ENCODE results near the gene TCF7L2. TPM values are rescaled to one million over a fixed set of nuclear protein-coding genes. Genes with fewer than 3 reads are reported as not detected.

TCF7L2 gene
- total and polyA plus RNA-seq, 2 experiments from 2014 or later: 27.5 to 33.7 TPM

DNA sequence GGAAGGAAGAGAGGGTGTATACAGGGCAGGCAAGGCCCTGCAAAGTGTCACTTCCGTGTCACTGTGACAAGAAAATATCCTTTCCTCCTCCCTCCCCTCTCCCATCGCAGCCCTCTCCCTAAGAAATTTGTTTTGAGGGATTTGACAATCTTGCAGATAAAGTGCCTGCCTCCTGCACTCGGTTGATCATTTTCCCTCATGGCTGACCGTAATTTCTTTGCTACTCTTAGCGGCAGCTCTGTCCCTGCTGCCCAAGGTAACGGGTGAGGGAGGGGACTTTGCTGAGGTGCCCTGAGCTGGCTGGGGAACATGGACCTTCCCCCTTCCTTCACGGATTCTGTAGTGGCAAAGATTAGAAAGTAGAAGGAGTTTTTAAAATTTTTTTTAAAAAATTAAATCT is 179.1 kb downstream of the TCF7L2 start:
- H3K4me1 ChIP-seq (ENCODE audit: low read depth): peaks cover 53% of the 10 kb centered on the region
- H3K9me3 ChIP-seq (ENCODE audit: low read depth): no peaks in the 10 kb centered on the region
- TF ChIP-seq, protein P1, sequence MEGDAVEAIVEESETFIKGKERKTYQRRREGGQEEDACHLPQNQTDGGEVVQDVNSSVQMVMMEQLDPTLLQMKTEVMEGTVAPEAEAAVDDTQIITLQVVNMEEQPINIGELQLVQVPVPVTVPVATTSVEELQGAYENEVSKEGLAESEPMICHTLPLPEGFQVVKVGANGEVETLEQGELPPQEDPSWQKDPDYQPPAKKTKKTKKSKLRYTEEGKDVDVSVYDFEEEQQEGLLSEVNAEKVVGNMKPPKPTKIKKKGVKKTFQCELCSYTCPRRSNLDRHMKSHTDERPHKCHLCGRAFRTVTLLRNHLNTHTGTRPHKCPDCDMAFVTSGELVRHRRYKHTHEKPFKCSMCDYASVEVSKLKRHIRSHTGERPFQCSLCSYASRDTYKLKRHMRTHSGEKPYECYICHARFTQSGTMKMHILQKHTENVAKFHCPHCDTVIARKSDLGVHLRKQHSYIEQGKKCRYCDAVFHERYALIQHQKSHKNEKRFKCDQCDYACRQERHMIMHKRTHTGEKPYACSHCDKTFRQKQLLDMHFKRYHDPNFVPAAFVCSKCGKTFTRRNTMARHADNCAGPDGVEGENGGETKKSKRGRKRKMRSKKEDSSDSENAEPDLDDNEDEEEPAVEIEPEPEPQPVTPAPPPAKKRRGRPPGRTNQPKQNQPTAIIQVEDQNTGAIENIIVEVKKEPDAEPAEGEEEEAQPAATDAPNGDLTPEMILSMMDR (IDR thresholded peaks at IDR 0.05; ENCODE audit: low read depth, low read length): no peak
- DNase-seq (ENCODE audit: low read depth in 1 of 2, low spot score in 1 of 2): peak in 1 of 2 donors; percentile 33
- no peak overlapping the region for H3K27ac ChIP-seq
- H3K4me3 ChIP-seq: no peak overlapping the region
- H3K27me3 ChIP-seq: no peaks in the 10 kb centered on the region
- H3K36me3 ChIP-seq: no peaks in the 10 kb centered on the region

DNA sequence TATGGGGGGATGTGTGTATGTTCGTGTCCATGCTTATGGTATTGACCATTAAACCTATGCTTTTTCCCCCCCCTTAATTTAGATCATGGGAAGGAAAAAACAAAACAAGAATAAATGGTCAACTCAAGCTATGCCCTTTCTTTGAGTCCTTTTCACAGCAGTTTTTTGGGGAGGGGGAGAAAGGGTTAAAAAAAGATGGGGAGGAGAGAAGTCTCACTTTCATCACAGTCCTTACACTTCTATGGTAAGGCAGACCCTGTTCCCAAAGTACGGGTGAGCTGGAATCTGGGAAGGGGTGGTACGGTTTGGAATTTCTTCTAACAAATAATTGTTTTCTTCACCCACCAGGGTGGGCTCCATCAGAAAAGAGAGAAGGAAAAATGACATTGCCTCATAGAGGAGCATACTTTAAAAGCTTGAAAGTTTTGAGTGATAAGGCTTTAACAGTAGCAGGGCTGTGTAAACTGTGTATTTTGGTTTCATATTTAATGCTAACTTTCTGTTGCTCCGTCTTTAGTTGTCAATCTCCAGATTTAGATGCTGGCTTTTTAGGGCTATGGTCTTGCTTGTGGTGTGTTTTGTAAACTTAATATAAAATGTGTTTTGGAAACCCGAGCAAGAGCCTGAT is 180.1 kb downstream of the TCF7L2 start:
- TF ChIP-seq, protein P1 (IDR thresholded peaks at IDR 0.05; ENCODE audit: low read depth, low read length): no peak
- Histone ChIP-seq H3K4me3 (no peak overlapping the region), H3K36me3 (no peaks in the 10 kb centered on the region), H3K4me1 (ENCODE audit: low read depth) (peaks cover 53% of the 10 kb centered on the region), H3K27me3 (no peaks in the 10 kb centered on the region), H3K9me3 (ENCODE audit: low read depth) (no peaks in the 10 kb centered on the region), H3K27ac (no peak overlapping the region)
- DNase-seq (ENCODE audit: low read depth in 1 of 2, low spot score in 1 of 2): no peak

DNA sequence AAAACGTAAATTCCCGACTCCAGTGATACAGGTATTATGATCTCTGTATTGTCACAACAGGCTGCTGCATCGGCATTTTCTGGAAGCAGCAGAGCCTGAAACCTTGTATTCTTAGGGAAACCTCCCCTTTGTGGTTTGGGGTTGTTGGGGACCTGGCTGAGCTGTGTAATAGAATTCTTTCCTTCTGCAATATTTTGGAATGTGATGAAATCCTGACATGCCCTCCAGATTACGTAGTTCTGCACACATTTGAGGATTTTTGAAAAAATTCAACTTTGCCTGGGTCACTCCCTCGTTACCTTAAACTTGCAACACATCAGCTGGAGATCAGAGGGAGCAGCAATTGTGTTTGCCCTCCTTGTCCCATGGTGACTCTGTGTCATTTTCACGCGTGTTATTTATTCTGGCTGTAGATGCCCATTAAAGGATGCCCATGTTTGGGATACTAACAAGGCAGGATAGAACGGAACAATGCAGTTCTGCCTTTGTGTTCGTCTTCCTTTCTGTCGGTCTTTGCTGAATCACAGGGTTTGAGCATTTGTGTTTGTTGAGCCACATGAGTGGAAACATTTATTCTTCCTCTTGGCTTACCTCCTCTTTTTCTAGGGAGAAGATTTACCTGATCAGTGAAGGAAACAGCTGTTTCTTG is 181.7 kb downstream of the TCF7L2 start:
- TF ChIP-seq, protein P1 (IDR thresholded peaks at IDR 0.05; ENCODE audit: low read depth, low read length): no peak
- H3K9me3 ChIP-seq (ENCODE audit: low read depth): no peaks in the 10 kb centered on the region
- H3K4me3 ChIP-seq: no peak overlapping the region
- H3K4me1 ChIP-seq (ENCODE audit: low read depth): peaks cover 40% of the 10 kb centered on the region
- H3K27ac ChIP-seq: no peak overlapping the region
- no peaks in the 10 kb centered on the region for H3K27me3 ChIP-seq
- H3K36me3 ChIP-seq: no peaks in the 10 kb centered on the region
- peak in 1 of 2 donors; percentile 95 for DNase-seq (ENCODE audit: low read depth in 1 of 2, low spot score in 1 of 2)

DNA sequence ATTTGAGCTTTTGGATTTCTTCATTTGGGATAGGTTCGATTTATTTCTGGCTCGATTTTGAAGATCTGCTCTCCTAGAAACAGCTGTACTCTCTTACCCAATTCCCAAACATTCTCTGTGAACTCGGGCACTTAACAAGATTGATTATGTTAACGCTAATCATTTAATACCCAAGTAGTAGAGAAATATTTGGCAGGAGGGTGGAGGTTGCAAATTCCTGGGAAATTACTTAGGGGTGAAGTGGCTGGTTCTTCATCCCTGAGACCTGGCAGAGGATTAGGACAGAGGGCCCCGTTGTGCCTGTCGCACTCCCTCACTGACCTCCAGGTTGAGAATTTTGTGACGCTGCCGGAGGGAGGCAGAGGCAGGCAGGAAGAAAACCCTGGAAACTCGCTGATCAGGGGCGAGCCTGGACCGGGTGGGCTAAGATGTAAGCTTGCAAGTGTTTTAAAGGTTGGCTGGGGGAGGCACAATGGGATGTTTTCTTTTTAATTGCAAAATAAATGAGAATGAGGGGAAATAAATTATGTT is 182.6 kb downstream of the TCF7L2 start:
- H3K4me3 ChIP-seq: no peak overlapping the region
- peaks cover 36% of the 10 kb centered on the region for H3K4me1 ChIP-seq (ENCODE audit: low read depth)
- no peaks in the 10 kb centered on the region for H3K9me3 ChIP-seq (ENCODE audit: low read depth)
- H3K27ac ChIP-seq: no peak overlapping the region
- H3K27me3 ChIP-seq: no peaks in the 10 kb centered on the region
- TF ChIP-seq, protein P1 (IDR thresholded peaks at IDR 0.05; ENCODE audit: low read depth, low read length): no peak
- no peaks in the 10 kb centered on the region for H3K36me3 ChIP-seq
- peak; percentile 22 to 35 for DNase-seq (ENCODE audit: low read depth in 1 of 2, low spot score in 1 of 2)

DNA sequence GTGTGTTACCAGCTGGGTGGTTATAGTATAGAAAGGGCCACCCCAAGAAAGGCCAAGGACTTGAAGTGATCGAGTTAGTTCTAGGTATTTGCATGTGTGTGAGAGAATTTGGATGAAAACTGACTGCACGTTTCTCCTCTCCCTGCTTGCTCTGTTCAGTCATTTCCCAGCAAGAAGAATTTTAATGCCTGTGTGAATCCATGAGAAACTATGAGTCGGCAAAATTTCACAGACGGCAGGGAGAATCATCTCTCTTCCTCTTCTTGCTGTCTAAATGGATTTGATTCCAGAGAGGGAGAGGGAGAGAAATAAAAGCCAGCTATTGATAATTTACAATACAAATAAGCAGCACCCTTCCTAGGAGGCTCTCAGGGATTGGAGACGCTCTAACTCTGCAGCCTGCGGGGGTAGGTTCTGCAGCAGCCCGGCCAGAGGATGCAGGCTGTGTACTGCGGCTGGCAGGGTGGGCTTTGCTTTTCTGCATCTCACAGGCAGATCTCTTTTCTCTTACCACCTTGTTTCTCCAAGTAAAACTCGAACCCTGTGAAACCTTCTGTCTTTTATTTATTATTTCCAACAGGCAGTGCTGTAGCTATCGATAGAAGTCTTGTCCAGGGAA is 183.6 kb downstream of the TCF7L2 start:
- Histone ChIP-seq H3K36me3 (no peaks in the 10 kb centered on the region), H3K4me1 (ENCODE audit: low read depth) (peaks cover 28% of the 10 kb centered on the region), H3K27me3 (no peaks in the 10 kb centered on the region), H3K27ac (no peak overlapping the region), H3K4me3 (no peak overlapping the region), H3K9me3 (ENCODE audit: low read depth) (no peaks in the 10 kb centered on the region)
- TF ChIP-seq, protein P1 (IDR thresholded peaks at IDR 0.05; ENCODE audit: low read depth, low read length): no peak
- peak in 1 of 2 donors; percentile 64 for DNase-seq (ENCODE audit: low read depth in 1 of 2, low spot score in 1 of 2)

Data from cardiac muscle cell (in vitro differentiated cells and primary cell).